GM10248 (cell line): ENCODE results near the gene KANK3.
A peak's percentile ranks its signal among the peaks of the same experiment; 100 is the strongest.

Experiments
- CTCF ChIA-PET: fragments of 300-600 bp; sonication (Branson Sonifier 250); formaldehyde crosslinking; extraction: SDS; loops from one replicate; lab custom pipeline; 2021; ENCODE audit warnings: antibody characterized with exemption; lab: Yijun Ruan, JAX
- POLR2A ChIA-PET: fragments of 350-650 bp; sonication (Branson Sonifier 250); formaldehyde crosslinking; extraction: SDS; loops from one replicate; lab custom pipeline; 2020; ENCODE audit warnings: antibody characterized with exemption; lab: Yijun Ruan, JAX
- DNase-seq: peaks from one replicate; pipeline ENCODE4 v3.0.0; 2012; ENCODE audit errors: extremely low spot score
- CTCF ChIP-seq: IDR thresholded peaks from 2 replicates; pipeline ENCODE4 v1.5.1; 2012; ENCODE audit warnings: mild to moderate bottlenecking, low read depth; ENCODE audit errors: extremely low read depth, missing control alignments, control extremely low read depth

KANK3 gene

GRCh38 chr19:8334458-8335342, 8.4 kb downstream of the KANK3 start:
- no peak for TF ChIP-seq CTCF
- CTCF ChIA-PET: interaction anchor here (1.4 to 2.2 kb wide), 2 partner anchors 11 to 19 kb away, joined by 4 to 17 read pairs; no protein-coding TSS in a partner anchor
- DNase-seq: peak; percentile 62
- POLR2A ChIA-PET: interaction anchor here (0.5 to 2.1 kb wide), 3 partner anchors 10 to 13 kb away, joined by 3 to 16 read pairs (median 3); partner anchors contain the start of gene RPS28

- ChIA-PET CTCF (interaction anchor here (1.4 to 2.2 kb wide), 2 partner anchors 10 to 20 kb away, joined by 4 to 17 read pairs; no protein-coding TSS in a partner anchor), POLR2A (interaction anchor here (2.1 kb wide), 1 partner anchor 11 kb away, joined by 16 read pairs; no protein-coding TSS in a partner anchor)
- DNase-seq: no peak
- no peak for TF ChIP-seq CTCF
Measured at GRCh38 chr19:8333767-8334457, 9.2 kb downstream of the KANK3 start.

GRCh38 chr19:8332976-8333766, 9.9 kb downstream of the KANK3 start:
- no peak for TF ChIP-seq CTCF
- ChIA-PET CTCF (interaction anchor here (2.2 kb wide), 1 partner anchor 21 kb away, joined by 17 read pairs; no protein-coding TSS in a partner anchor), POLR2A (no interaction called here)
- DNase-seq: no peak

GRCh38 chr19:8331263-8331845, 11.7 kb downstream of the KANK3 start:
- ChIA-PET CTCF (interaction anchor here (4.3 kb wide), 1 partner anchor 23 kb away, joined by 27 read pairs; no protein-coding TSS in a partner anchor), POLR2A (no interaction called here)
- DNase-seq: no peak
- TF ChIP-seq CTCF: no peak

- no peak for DNase-seq
- POLR2A ChIA-PET: no interaction called here
- TF ChIP-seq CTCF: no peak
- CTCF ChIA-PET: interaction anchor here (4.3 kb wide), 1 partner anchor 24 kb away, joined by 27 read pairs; no protein-coding TSS in a partner anchor
Measured at GRCh38 chr19:8329996-8330395, 13.1 kb downstream of the KANK3 start.
